Cardiac muscle cell (in vitro differentiated cells and primary cell): ENCODE data around the gene NAP1L4. TPM values are rescaled to one million over a fixed set of nuclear protein-coding genes. Genes with fewer than 3 reads are reported as not detected.

Experiments used
- DNase-seq, 2 donors: peaks; one replicate each; pipeline versions ENCODE4 v3.0.0 to v3.0.0-alpha.2; 2010 to 2017; ENCODE audit warnings: low read depth in 1 of 2, low spot score in 1 of 2
- H3K27ac ChIP-seq: fragments of 200-600 bp; sonication (generic); 2 replicates; pipeline ENCODE4 v1.5.1; 2016
- H3K27me3 ChIP-seq: fragments of 200-600 bp; sonication (generic); 2 replicates; pipeline ENCODE4 v1.6.0; 2016; ENCODE audit warnings: control low read depth
- H3K36me3 ChIP-seq: fragments of 200-600 bp; sonication (generic); 2 replicates; pipeline ENCODE4 v1.5.1; 2016; ENCODE audit warnings: control low read depth
- H3K4me1 ChIP-seq: fragments of 200-600 bp; sonication (generic); 2 replicates; pipeline ENCODE4 v1.8.1; 2017; ENCODE audit warnings: low read depth, mild to moderate bottlenecking, mixed run types
- H3K4me3 ChIP-seq: fragments of 200-600 bp; sonication (generic); 2 replicates; pipeline ENCODE4 v1.5.1; 2016; ENCODE audit warnings: mild to moderate bottlenecking
- H3K9me3 ChIP-seq: fragments of 200-600 bp; sonication (generic); 2 replicates; pipeline ENCODE4 v1.5.1; 2017; ENCODE audit warnings: low read depth, mild to moderate bottlenecking, control low read depth
- CTCF ChIP-seq: IDR thresholded peaks from 2 replicates; pipeline ENCODE4 v1.5.1; 2012; ENCODE audit warnings: low read depth, mild to moderate bottlenecking, low read length
- polyA plus RNA-seq: library from polyadenylated mRNA; unstranded; fragments of >200 nt; fragmentation: Nextera tagmentation; extraction: Ambion mirVana; gene quantifications from 2 replicates; pipeline ENCODE4 v1.2.1, GENCODE V29; 2016
- total RNA-seq: library from RNA; depleted of rRNA; stranded (reverse); fragments of >200 nt; gene quantifications from 2 replicates; pipeline ENCODE4 v1.2.3, GENCODE V29; 2016

Gene NAP1L4
- total and polyA plus RNA-seq, 2 experiments from 2014 or later = 132 to 254 TPM

- H3K9me3 ChIP-seq = no peaks in the 10 kb centered on the region
- peaks cover 30% of the 10 kb centered on the region for H3K27me3 ChIP-seq
- TF ChIP-seq CTCF = no peak
- no peak overlapping the region for H3K27ac ChIP-seq
- no peak overlapping the region for H3K4me3 ChIP-seq
- no peaks in the 10 kb centered on the region for H3K36me3 ChIP-seq
- H3K4me1 ChIP-seq = peaks cover under 1% of the 10 kb centered on the region
- DNase-seq = no peak
Observed at GRCh38 chr11:2923446-2924375, 68.4 kb downstream of the NAP1L4 start.

- Histone ChIP-seq H3K4me3 (no peak overlapping the region), H3K4me1 (no peaks in the 10 kb centered on the region), H3K36me3 (no peaks in the 10 kb centered on the region), H3K27me3 (peaks cover 20% of the 10 kb centered on the region), H3K27ac (no peak overlapping the region), H3K9me3 (no peaks in the 10 kb centered on the region)
- no peak for TF ChIP-seq CTCF
- no peak for DNase-seq
Observed at GRCh38 chr11:2922655-2923054, 69.5 kb downstream of the NAP1L4 start.

GRCh38 chr11:2921742-2922493 lies 70.2 kb downstream of the NAP1L4 start:
- Histone ChIP-seq H3K9me3 (no peaks in the 10 kb centered on the region), H3K36me3 (no peaks in the 10 kb centered on the region), H3K27ac (no peak overlapping the region), H3K27me3 (peaks cover 12% of the 10 kb centered on the region), H3K4me1 (no peaks in the 10 kb centered on the region), H3K4me3 (no peak overlapping the region)
- no peak for DNase-seq
- TF ChIP-seq CTCF = no peak

- Histone ChIP-seq H3K27ac (no peak overlapping the region), H3K36me3 (no peaks in the 10 kb centered on the region), H3K9me3 (no peaks in the 10 kb centered on the region), H3K4me1 (no peaks in the 10 kb centered on the region), H3K27me3 (peaks cover 6% of the 10 kb centered on the region), H3K4me3 (no peak overlapping the region)
- no peak for TF ChIP-seq CTCF
- DNase-seq = no peak
Observed at GRCh38 chr11:2921261-2921660, 70.9 kb downstream of the NAP1L4 start.

GRCh38 chr11:2920343-2920742 lies 71.8 kb downstream of the NAP1L4 start:
- no peak for DNase-seq
- H3K27me3 ChIP-seq = peaks cover 5% of the 10 kb centered on the region
- no peaks in the 10 kb centered on the region for H3K36me3 ChIP-seq
- H3K4me1 ChIP-seq = no peaks in the 10 kb centered on the region
- H3K4me3 ChIP-seq = no peak overlapping the region
- no peaks in the 10 kb centered on the region for H3K9me3 ChIP-seq
- no peak overlapping the region for H3K27ac ChIP-seq
- TF ChIP-seq CTCF = no peak
